ENCODE measurements around the gene MREG.
"Not testable (repeated sequence)": the region's sequence is repeated elsewhere in the genome, so short reads cannot be mapped to it uniquely, and the experiment has no call there.

MREG gene

GRCh38 chr2:215952860-215953637, 60.3 kb downstream of the MREG start:
- no peak for DNase-seq

GRCh38 chr2:215951558-215951957, 61.8 kb downstream of the MREG start:
- no peak for DNase-seq

GRCh38 chr2:215949991-215950404, 63.4 kb downstream of the MREG start:
- peak; percentile 30 for DNase-seq

- no peak for DNase-seq
These were observed 65.3 kb downstream of the MREG start for GRCh38 chr2:215948051-215948450.

- no peak for DNase-seq
These were observed 66.8 kb downstream of the MREG start for GRCh38 chr2:215946586-215946985.

- no peak for DNase-seq
These were observed 71.2 kb downstream of the MREG start for GRCh38 chr2:215942194-215942593.

- no peak for DNase-seq
These were observed 71.6 kb downstream of the MREG start for GRCh38 chr2:215941726-215942125.

- no peak for DNase-seq
These were observed 72.6 kb downstream of the MREG start for GRCh38 chr2:215940645-215941184.

GRCh38 chr2:215937190-215937589, 76.2 kb downstream of the MREG start:
- DNase-seq, result no peak

- DNase-seq, result no peak
These were observed 80.2 kb downstream of the MREG start for GRCh38 chr2:215933151-215933550.

- DNase-seq, result peak; percentile 23
These were observed 82.0 kb downstream of the MREG start for GRCh38 chr2:215931256-215931903.

- DNase-seq, result no peak
These were observed 82.7 kb downstream of the MREG start for GRCh38 chr2:215930505-215931253.

- DNase-seq, result no peak
These were observed 83.6 kb downstream of the MREG start for GRCh38 chr2:215929602-215930335.

GRCh38 chr2:215928086-215928485, 85.3 kb downstream of the MREG start:
- no peak for DNase-seq

- DNase-seq, result not testable (repeated sequence)
These were observed 86.4 kb downstream of the MREG start for GRCh38 chr2:215926992-215927391.

- DNase-seq, result no peak
These were observed 91.5 kb downstream of the MREG start for GRCh38 chr2:215921895-215922294.

GRCh38 chr2:215920244-215921100, 92.9 kb downstream of the MREG start:
- peak; percentile 60 for DNase-seq

- DNase-seq, result no peak
These were observed 93.6 kb downstream of the MREG start for GRCh38 chr2:215919624-215920243.

GRCh38 chr2:215918901-215919599, 94.3 kb downstream of the MREG start:
- no peak for DNase-seq

- DNase-seq, result no peak
These were observed 95.3 kb downstream of the MREG start for GRCh38 chr2:215917953-215918620.
